HepG2 (cell line): ENCODE measurements around the gene CHD9NB. TPM values are rescaled to one million over a fixed set of nuclear protein-coding genes. Genes with fewer than 3 reads are reported as not detected.
A peak's percentile ranks its signal among the peaks of the same experiment; 100 is the strongest.

Source experiments
- AHR ChIP-seq: IDR thresholded peaks from 2 replicates; pipeline ENCODE4 v1.6.1; 2018; ENCODE audit warnings: missing genetic modification reagents, missing compliant biosample characterization
- GABPA ChIP-seq, 2 experiments: IDR thresholded peaks; 2 replicates each; pipeline ENCODE4 v1.6.1; 2011 to 2016; ENCODE audit warnings: low read depth in 2 of 2, low read length in 1 of 2, missing biosample characterization in 1 of 2, missing genetic modification characterization in 1 of 2
- MBNL3 ChIP-seq: fragments of 250-450 bp; sonication (Bioruptor Pico); conservative IDR thresholded peaks from 2 replicates; pipeline ENCODE4 v1.8.0; 2022; ENCODE audit warnings: mild to moderate bottlenecking, inconsistent platforms
- MTF2 ChIP-seq: sonication (generic); formaldehyde crosslinking; IDR thresholded peaks from 2 replicates; pipeline ENCODE4 v1.5.0; 2020; ENCODE audit warnings: missing genetic modification reagents, borderline replicate concordance
- POLR2G ChIP-seq: fragments of 200-400 bp; formaldehyde crosslinking; IDR thresholded peaks from 2 replicates; pipeline ENCODE4 v1.6.1; 2018; ENCODE audit warnings: mild to moderate bottlenecking, low read depth, low read length, moderate library complexity
- ZFP36L2 ChIP-seq: sonication (generic); formaldehyde crosslinking; IDR thresholded peaks from 2 replicates; pipeline ENCODE4 v1.4.0; 2020; ENCODE audit warnings: missing genetic modification reagents
- ZFX ChIP-seq: sonication (generic); formaldehyde crosslinking; IDR thresholded peaks from 2 replicates; pipeline ENCODE4 v1.4.0; 2020; ENCODE audit warnings: mild to moderate bottlenecking, low read depth, missing genetic modification reagents, moderate library complexity
- ZNF12 ChIP-seq: sonication (generic); formaldehyde crosslinking; IDR thresholded peaks from 2 replicates; pipeline ENCODE4 v1.5.0; 2020; ENCODE audit warnings: missing genetic modification reagents
- ZNF225 ChIP-seq: sonication (generic); formaldehyde crosslinking; IDR thresholded peaks from 2 replicates; pipeline ENCODE4 v1.4.0; 2020; ENCODE audit warnings: mild to moderate bottlenecking, missing genetic modification reagents
- ZNF30 ChIP-seq: sonication (generic); formaldehyde crosslinking; IDR thresholded peaks from 2 replicates; pipeline ENCODE4 v1.5.0; 2020; ENCODE audit warnings: mild to moderate bottlenecking, missing genetic modification reagents
- ZNF354B ChIP-seq: sonication (generic); formaldehyde crosslinking; IDR thresholded peaks from 2 replicates; pipeline ENCODE4 v1.8.0; 2022; ENCODE audit warnings: mild to moderate bottlenecking, missing genetic modification reagents
- ZNF563 ChIP-seq: sonication (generic); formaldehyde crosslinking; IDR thresholded peaks from 2 replicates; pipeline ENCODE4 v1.8.0; 2022; ENCODE audit warnings: mild to moderate bottlenecking, moderate library complexity, missing genetic modification reagents
- ZNF644 ChIP-seq: IDR thresholded peaks from 2 replicates; pipeline ENCODE4 v1.6.1; 2016; ENCODE audit warnings: low read depth
- ZNF674 ChIP-seq: sonication (generic); formaldehyde crosslinking; IDR thresholded peaks from 2 replicates; pipeline ENCODE4 v1.5.0; 2020; ENCODE audit warnings: low read depth, mild to moderate bottlenecking, missing genetic modification reagents
- ZNF766 ChIP-seq: sonication (generic); formaldehyde crosslinking; IDR thresholded peaks from 2 replicates; pipeline ENCODE4 v1.5.0; 2020; ENCODE audit warnings: missing genetic modification reagents, borderline replicate concordance
- ZNF792 ChIP-seq: IDR thresholded peaks from 2 replicates; pipeline ENCODE4 v1.6.1; 2016
- polyA plus RNA-seq, 8 experiments: library from polyadenylated mRNA; depleted of rRNA in 3 of 8; stranded (reverse) in 7 of 8; unstranded in 1 of 8; fragments of >200 nt; fragmentation: Illumina TruSeq in 4 of 8; extraction: Trizol in 4 of 8; gene quantifications; 2 replicates each; pipeline versions ENCODE4 v1.2.1 to v1.2.3, GENCODE V29; 2011 to 2016; ENCODE audit warnings: low read depth in 4 of 8, missing spikeins in 1 of 8, mixed read lengths in 1 of 8; ENCODE audit not compliant: insufficient read depth in 1 of 8
- total RNA-seq, 5 experiments: library from RNA; depleted of rRNA; stranded (reverse); fragments of >200 nt; fragmentation: Illumina TruSeq; extraction: Trizol; gene quantifications; 2 replicates each; pipeline ENCODE4 v1.2.3, GENCODE V29; 2016; ENCODE audit warnings: low read depth in 1 of 5
- TF ChIP-seq, protein P1 (sequence below): sonication (generic); formaldehyde crosslinking; IDR thresholded peaks from 2 replicates; pipeline ENCODE4 v1.5.1; 2020; ENCODE audit warnings: missing genetic modification reagents, mild to moderate bottlenecking, borderline replicate concordance
- TF ChIP-seq, protein P2 (sequence below): sonication (generic); formaldehyde crosslinking; IDR thresholded peaks from 2 replicates; pipeline ENCODE4 v1.5.0; 2020; ENCODE audit warnings: mild to moderate bottlenecking, missing genetic modification reagents, borderline replicate concordance
- TF ChIP-seq, protein P3 (sequence below): sonication (generic); formaldehyde crosslinking; IDR thresholded peaks from 2 replicates; pipeline ENCODE4 v1.9.0; 2022; ENCODE audit warnings: low read depth, missing genetic modification reagents

The CHD9NB gene
- total and polyA plus RNA-seq, 2 of the 13 experiments (the other 11 are each of a cell fraction or from before 2014, with no cell fraction given): 0.17 to 0.18 TPM

DNA sequence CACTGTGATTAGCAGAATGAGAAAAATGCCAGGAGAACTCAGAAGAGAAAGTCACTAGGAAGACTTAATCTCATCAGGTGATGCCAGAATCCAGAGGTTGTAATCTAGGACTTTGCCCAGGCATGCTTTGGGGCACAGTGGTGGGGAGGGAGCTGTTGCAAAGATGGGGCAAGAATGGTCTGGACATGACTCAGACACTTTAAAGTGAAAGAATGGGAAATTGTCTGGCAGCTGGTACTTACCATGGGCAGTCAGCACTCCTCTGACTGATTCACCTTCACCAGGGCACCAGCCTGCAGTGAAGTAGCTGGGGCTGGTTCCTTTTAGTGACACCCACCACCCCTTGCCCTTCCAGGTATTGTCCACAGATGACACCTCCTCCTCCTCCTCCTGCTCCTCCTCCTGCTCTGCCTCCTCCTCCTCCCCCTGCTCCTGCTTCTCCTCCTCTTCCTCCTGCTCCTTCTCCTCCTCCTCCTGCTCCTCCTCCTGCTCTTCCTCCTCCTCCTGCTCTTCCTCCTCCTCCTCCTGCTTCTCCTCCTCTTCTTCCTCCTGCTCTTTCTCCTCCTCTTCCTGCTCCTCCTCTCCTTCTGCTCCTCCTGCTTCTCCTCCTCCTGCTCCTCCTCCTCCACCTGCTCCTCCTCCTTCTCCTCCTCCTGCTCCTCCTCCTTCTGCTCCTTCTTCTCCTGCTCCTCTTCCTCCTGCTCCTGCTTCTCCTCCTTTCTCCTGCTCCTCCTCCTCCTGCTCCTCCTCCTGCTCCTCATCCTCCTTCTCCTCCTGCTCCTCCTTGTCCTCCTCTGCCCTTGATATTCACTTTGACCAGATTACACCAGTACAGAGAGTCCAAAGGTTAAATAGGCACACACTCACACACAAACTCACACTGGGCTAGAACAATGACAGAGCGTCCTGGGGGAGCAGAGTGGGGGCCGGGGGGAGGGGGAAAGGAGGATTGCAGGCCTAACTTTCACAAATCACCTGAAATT, at the start of gene CHD9NB (continued):
- TF ChIP-seq, protein P1, sequence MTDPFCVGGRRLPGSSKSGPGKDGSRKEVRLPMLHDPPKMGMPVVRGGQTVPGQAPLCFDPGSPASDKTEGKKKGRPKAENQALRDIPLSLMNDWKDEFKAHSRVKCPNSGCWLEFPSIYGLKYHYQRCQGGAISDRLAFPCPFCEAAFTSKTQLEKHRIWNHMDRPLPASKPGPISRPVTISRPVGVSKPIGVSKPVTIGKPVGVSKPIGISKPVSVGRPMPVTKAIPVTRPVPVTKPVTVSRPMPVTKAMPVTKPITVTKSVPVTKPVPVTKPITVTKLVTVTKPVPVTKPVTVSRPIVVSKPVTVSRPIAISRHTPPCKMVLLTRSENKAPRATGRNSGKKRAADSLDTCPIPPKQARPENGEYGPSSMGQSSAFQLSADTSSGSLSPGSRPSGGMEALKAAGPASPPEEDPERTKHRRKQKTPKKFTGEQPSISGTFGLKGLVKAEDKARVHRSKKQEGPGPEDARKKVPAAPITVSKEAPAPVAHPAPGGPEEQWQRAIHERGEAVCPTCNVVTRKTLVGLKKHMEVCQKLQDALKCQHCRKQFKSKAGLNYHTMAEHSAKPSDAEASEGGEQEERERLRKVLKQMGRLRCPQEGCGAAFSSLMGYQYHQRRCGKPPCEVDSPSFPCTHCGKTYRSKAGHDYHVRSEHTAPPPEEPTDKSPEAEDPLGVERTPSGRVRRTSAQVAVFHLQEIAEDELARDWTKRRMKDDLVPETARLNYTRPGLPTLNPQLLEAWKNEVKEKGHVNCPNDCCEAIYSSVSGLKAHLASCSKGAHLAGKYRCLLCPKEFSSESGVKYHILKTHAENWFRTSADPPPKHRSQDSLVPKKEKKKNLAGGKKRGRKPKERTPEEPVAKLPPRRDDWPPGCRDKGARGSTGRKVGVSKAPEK: peak; percentile 84; the same call in 1 of the 2 replicates
- TF ChIP-seq, protein P2, sequence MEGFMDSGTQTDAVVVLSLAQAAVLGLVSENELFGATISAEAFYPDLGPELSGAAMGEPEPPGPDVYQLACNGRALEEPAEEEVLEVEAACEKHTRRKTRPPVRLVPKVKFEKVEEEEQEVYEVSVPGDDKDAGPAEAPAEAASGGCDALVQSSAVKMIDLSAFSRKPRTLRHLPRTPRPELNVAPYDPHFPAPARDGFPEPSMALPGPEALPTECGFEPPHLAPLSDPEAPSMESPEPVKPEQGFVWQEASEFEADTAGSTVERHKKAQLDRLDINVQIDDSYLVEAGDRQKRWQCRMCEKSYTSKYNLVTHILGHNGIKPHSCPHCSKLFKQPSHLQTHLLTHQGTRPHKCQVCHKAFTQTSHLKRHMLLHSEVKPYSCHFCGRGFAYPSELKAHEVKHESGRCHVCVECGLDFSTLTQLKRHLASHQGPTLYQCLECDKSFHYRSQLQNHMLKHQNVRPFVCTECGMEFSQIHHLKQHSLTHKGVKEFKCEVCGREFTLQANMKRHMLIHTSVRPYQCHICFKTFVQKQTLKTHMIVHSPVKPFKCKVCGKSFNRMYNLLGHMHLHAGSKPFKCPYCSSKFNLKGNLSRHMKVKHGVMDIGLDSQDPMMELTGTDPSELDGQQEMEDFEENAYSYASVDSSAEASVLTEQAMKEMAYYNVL (CRISPR knock-in tag): no peak
- TF ChIP-seq POLR2G (peak; percentile 43; the same call in 1 of the 2 replicates), ZNF354B (CRISPR knock-in tag) (no peak), ZNF674 (CRISPR knock-in tag) (no peak), ZNF12 (CRISPR knock-in tag) (peak; percentile 69), ZNF644 (peak; percentile 63; the same call in 1 of the 2 replicates), ZNF766 (CRISPR knock-in tag) (no peak), ZNF792 (CRISPR knock-in tag) (0 out of 2 replicates have a peak, but pooled peaks have one; percentile 15), GABPA (IDR thresholded peaks at IDR 0.05; ENCODE audit: low read depth, low read length) (no peak), GABPA (CRISPR knock-in tag; IDR thresholded peaks at IDR 0.05; ENCODE audit: low read depth) (no peak), ZFP36L2 (CRISPR knock-in tag) (no peak), ZNF563 (CRISPR knock-in tag) (no peak), ZNF30 (CRISPR knock-in tag) (no peak), ZNF225 (CRISPR knock-in tag) (no peak), MTF2 (CRISPR knock-in tag) (no peak), ZFX (CRISPR knock-in tag) (no peak), MBNL3 (CRISPR knock-in tag) (no peak), AHR (CRISPR knock-in tag) (no peak)
- TF ChIP-seq, protein P3, sequence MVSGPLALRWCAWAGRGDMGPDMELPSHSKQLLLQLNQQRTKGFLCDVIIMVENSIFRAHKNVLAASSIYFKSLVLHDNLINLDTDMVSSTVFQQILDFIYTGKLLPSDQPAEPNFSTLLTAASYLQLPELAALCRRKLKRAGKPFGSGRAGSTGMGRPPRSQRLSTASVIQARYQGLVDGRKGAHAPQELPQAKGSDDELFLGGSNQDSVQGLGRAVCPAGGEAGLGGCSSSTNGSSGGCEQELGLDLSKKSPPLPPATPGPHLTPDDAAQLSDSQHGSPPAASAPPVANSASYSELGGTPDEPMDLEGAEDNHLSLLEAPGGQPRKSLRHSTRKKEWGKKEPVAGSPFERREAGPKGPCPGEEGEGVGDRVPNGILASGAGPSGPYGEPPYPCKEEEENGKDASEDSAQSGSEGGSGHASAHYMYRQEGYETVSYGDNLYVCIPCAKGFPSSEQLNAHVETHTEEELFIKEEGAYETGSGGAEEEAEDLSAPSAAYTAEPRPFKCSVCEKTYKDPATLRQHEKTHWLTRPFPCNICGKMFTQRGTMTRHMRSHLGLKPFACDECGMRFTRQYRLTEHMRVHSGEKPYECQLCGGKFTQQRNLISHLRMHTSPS (CRISPR knock-in tag): peak; percentile 79; the same call in 1 of the 2 replicates
